ENCODE data around the gene KDM4F.
"Not testable (repeated sequence)": the region's sequence is repeated elsewhere in the genome, so short reads cannot be mapped to it uniquely, and the experiment has no call there.

The KDM4F gene

DNA sequence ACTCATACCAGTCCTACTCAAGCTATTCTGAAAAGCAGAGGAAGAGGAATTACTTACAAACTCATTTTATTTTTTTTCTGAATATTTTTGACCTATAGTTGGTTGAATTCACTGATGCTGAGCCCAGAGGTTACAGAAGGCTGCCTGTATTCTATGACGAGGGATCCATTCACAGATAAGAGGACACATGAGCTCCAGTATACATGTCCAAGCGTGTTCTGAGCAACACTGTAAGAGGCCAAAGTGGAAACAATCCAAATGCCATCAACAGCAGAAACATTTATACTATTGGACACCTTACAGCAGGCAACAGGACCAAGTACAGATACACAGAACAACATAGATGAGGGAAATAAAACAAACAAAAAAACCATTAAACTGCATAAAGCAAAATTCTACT lies 13.9 kb upstream of the KDM4F start:
- H3K27ac ChIP-seq (ENCODE audit: poor library complexity, severe bottlenecking), result no peak overlapping the region
- no peak overlapping the region for H3K4me3 ChIP-seq (ENCODE audit: severe bottlenecking)
- H3K4me1 ChIP-seq (ENCODE audit: insufficient read depth, poor library complexity, severe bottlenecking), result peaks cover 5% of the 10 kb centered on the region
- H3K9me3 ChIP-seq (ENCODE audit: severe bottlenecking), result no peaks in the 10 kb centered on the region
- DNase-seq (ENCODE audit: low spot score) (no peak), ATAC-seq (ENCODE audit: low read depth) (peak; percentile 77)
- no peaks in the 10 kb centered on the region for H3K27me3 ChIP-seq (ENCODE audit: insufficient read depth, poor library complexity, severe bottlenecking)
- no peaks in the 10 kb centered on the region for H3K36me3 ChIP-seq (ENCODE audit: low read depth)
- TF ChIP-seq, protein P1, sequence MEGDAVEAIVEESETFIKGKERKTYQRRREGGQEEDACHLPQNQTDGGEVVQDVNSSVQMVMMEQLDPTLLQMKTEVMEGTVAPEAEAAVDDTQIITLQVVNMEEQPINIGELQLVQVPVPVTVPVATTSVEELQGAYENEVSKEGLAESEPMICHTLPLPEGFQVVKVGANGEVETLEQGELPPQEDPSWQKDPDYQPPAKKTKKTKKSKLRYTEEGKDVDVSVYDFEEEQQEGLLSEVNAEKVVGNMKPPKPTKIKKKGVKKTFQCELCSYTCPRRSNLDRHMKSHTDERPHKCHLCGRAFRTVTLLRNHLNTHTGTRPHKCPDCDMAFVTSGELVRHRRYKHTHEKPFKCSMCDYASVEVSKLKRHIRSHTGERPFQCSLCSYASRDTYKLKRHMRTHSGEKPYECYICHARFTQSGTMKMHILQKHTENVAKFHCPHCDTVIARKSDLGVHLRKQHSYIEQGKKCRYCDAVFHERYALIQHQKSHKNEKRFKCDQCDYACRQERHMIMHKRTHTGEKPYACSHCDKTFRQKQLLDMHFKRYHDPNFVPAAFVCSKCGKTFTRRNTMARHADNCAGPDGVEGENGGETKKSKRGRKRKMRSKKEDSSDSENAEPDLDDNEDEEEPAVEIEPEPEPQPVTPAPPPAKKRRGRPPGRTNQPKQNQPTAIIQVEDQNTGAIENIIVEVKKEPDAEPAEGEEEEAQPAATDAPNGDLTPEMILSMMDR (IDR thresholded peaks at IDR 0.05; ENCODE audit: poor library complexity, severe bottlenecking), result no peak

GRCh38 chr11:95037356-95038035 lies 11.7 kb upstream of the KDM4F start:
- H3K27ac ChIP-seq (ENCODE audit: poor library complexity, severe bottlenecking); H3K9me3 ChIP-seq (ENCODE audit: severe bottlenecking); H3K27me3 ChIP-seq (ENCODE audit: insufficient read depth, poor library complexity, severe bottlenecking); H3K36me3 ChIP-seq (ENCODE audit: low read depth); ATAC-seq (ENCODE audit: low read depth); H3K4me3 ChIP-seq (ENCODE audit: severe bottlenecking); DNase-seq (ENCODE audit: low spot score); H3K4me1 ChIP-seq (ENCODE audit: insufficient read depth, poor library complexity, severe bottlenecking): not testable (repeated sequence)

GRCh38 chr11:95042239-95042638 lies 7.0 kb upstream of the KDM4F start:
- no peaks in the 10 kb centered on the region for H3K4me1 ChIP-seq (ENCODE audit: insufficient read depth, poor library complexity, severe bottlenecking)
- peaks cover 2% of the 10 kb centered on the region for H3K27me3 ChIP-seq (ENCODE audit: insufficient read depth, poor library complexity, severe bottlenecking)
- no peak for ATAC-seq (ENCODE audit: low read depth)
- TF ChIP-seq, protein P1 (IDR thresholded peaks at IDR 0.05; ENCODE audit: poor library complexity, severe bottlenecking), result no peak
- H3K27ac ChIP-seq (ENCODE audit: poor library complexity, severe bottlenecking), result no peak overlapping the region
- H3K36me3 ChIP-seq (ENCODE audit: low read depth), result no peaks in the 10 kb centered on the region
- no peaks in the 10 kb centered on the region for H3K9me3 ChIP-seq (ENCODE audit: severe bottlenecking)
- no peak overlapping the region for H3K4me3 ChIP-seq (ENCODE audit: severe bottlenecking)
- no peak for DNase-seq (ENCODE audit: low spot score)

- TF ChIP-seq, protein P1 (IDR thresholded peaks at IDR 0.05; ENCODE audit: poor library complexity, severe bottlenecking), result no peak
- Histone ChIP-seq H3K9me3 (ENCODE audit: severe bottlenecking) (no peaks in the 10 kb centered on the region), H3K27ac (ENCODE audit: poor library complexity, severe bottlenecking) (no peak overlapping the region), H3K4me3 (ENCODE audit: severe bottlenecking) (no peak overlapping the region), H3K27me3 (ENCODE audit: insufficient read depth, poor library complexity, severe bottlenecking) (peaks cover 2% of the 10 kb centered on the region), H3K4me1 (ENCODE audit: insufficient read depth, poor library complexity, severe bottlenecking) (no peaks in the 10 kb centered on the region), H3K36me3 (ENCODE audit: low read depth) (no peaks in the 10 kb centered on the region)
- ATAC-seq (ENCODE audit: low read depth), result no peak; the same call in 2 of the 3 replicates
- DNase-seq (ENCODE audit: low spot score), result no peak
Measured at GRCh38 chr11:95042906-95043305, 6.3 kb upstream of the KDM4F start.

DNA sequence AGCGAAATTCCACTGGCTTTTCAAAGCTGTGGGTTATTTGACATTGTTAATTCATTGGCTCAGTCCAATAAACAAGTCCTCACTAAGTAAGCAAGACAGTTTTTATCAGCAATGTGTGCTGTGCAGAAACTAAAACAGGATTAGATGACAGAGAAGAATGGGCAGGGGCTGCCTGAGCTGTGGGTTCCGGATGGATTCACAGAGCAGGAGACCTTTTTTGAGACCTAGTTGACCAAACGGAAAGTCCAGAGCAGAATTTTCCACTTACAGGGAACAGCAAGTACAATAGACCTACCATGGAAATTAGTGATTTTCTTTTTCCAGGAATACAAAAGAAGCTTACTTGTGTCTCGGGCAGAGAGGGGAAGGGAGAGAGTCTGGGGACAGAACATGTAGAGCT lies 5.2 kb upstream of the KDM4F start:
- Histone ChIP-seq H3K9me3 (ENCODE audit: severe bottlenecking) (no peaks in the 10 kb centered on the region), H3K27me3 (ENCODE audit: insufficient read depth, poor library complexity, severe bottlenecking) (peaks cover 2% of the 10 kb centered on the region), H3K4me3 (ENCODE audit: severe bottlenecking) (no peak overlapping the region), H3K36me3 (ENCODE audit: low read depth) (no peaks in the 10 kb centered on the region), H3K4me1 (ENCODE audit: insufficient read depth, poor library complexity, severe bottlenecking) (no peaks in the 10 kb centered on the region), H3K27ac (ENCODE audit: poor library complexity, severe bottlenecking) (no peak overlapping the region)
- no peak for DNase-seq (ENCODE audit: low spot score)
- TF ChIP-seq, protein P1 (IDR thresholded peaks at IDR 0.05; ENCODE audit: poor library complexity, severe bottlenecking), result no peak
- ATAC-seq (ENCODE audit: low read depth), result no peak
